Fibroblast of mammary gland (primary cell): Measurements from ENCODE around the gene SAMSN1.

Experiments
- DNase-seq: peaks from one replicate; pipeline ENCODE4 v3.0.0-alpha.2; 2010; ENCODE audit warnings: low read depth
- H3K4me3 ChIP-seq: 2 replicates; pipeline ENCODE4 v1.5.1; 2011; ENCODE audit warnings: low read depth, mild to moderate bottlenecking, low read length, moderate library complexity; ENCODE audit not compliant: control insufficient read depth
- TF ChIP-seq, protein P1 (sequence below): conservative IDR thresholded peaks from 2 replicates; pipeline ENCODE4 v1.5.1; 2011; ENCODE audit warnings: low read depth, low read length, inconsistent platforms; ENCODE audit not compliant: control insufficient read depth, insufficient read depth

The SAMSN1 gene

DNA sequence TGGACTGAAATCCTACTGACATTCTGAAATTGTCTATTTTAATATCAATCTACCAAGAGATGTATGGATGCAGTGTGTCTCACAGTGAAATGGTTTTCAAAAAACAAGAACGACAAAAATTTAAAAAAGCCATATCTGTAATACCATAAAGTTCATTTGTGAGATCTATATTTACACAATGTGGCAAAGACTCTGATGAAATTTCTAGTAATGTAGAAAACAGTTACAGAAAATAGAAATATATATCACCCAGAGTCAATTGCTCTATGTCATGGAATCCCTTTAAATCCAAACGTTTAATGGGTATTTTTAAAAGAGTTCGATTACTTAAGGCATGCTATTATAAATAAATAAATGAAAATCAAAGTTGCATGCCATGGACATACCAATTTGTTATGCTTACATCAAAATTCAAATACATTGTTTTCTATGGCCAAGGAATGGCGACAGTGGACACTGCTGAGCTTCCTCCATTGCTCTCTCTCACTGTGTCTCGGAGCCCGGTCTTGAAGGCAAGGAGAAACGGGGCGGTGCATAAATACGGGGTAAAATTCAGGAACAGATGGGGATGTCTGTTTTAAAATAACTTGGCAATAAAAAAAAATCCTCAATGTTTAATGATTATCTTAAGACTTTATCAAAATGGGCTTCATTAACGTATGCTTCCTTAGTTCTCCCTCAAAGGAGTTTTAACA, 37.0 kb upstream of the SAMSN1 start:
- TF ChIP-seq, protein P1, sequence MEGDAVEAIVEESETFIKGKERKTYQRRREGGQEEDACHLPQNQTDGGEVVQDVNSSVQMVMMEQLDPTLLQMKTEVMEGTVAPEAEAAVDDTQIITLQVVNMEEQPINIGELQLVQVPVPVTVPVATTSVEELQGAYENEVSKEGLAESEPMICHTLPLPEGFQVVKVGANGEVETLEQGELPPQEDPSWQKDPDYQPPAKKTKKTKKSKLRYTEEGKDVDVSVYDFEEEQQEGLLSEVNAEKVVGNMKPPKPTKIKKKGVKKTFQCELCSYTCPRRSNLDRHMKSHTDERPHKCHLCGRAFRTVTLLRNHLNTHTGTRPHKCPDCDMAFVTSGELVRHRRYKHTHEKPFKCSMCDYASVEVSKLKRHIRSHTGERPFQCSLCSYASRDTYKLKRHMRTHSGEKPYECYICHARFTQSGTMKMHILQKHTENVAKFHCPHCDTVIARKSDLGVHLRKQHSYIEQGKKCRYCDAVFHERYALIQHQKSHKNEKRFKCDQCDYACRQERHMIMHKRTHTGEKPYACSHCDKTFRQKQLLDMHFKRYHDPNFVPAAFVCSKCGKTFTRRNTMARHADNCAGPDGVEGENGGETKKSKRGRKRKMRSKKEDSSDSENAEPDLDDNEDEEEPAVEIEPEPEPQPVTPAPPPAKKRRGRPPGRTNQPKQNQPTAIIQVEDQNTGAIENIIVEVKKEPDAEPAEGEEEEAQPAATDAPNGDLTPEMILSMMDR, result no peak
- H3K4me3 ChIP-seq, result no peak overlapping the region
- DNase-seq, result no peak

DNA sequence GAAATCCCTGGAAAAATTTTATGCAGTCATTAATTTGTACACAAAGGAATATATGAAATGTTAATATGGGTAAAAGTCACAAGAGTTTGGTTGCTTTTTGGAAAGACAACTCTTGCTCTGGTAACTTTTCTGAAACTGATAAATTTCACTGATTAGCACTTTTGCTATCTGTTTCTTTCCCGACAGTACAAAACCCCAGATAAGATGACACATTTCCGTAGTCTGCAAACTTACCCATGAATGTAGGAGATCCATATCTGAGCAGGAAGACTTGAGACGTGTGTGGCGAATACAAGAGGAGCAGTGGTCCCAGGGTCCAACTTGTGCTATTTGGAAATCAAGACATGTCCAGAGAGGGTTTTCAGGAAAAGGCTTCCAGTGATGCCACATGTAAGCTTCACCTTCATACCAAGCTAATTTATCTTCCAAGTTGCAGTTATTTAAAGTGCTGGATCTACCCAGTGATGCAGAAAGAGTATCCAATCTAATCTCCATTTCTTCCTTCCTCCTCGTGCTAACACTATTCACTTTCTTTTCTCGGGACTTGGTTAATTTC, 35.9 kb upstream of the SAMSN1 start:
- DNase-seq, result no peak
- TF ChIP-seq, protein P1, result no peak
- H3K4me3 ChIP-seq, result no peak overlapping the region

DNA sequence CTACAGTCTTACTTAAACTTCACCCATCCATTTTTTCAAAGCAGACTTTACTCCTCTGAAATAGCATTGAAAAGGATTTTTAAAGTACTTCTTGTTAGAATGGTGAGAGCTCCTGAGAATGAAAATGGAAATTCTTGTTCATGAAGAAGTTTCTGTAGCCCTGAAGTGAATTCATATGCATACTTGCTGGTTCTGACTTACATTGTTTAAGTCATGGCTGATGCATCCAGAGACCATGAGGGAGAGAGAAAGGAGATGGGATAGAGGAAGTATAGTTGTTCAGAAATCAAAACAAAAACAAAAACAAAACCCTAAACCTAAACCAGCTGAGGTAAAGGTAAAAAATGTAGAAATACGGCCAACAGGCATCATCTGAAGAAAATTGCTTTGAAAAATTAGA, 27.1 kb upstream of the SAMSN1 start:
- TF ChIP-seq, protein P1, result no peak
- DNase-seq, result no peak
- H3K4me3 ChIP-seq, result no peak overlapping the region

DNA sequence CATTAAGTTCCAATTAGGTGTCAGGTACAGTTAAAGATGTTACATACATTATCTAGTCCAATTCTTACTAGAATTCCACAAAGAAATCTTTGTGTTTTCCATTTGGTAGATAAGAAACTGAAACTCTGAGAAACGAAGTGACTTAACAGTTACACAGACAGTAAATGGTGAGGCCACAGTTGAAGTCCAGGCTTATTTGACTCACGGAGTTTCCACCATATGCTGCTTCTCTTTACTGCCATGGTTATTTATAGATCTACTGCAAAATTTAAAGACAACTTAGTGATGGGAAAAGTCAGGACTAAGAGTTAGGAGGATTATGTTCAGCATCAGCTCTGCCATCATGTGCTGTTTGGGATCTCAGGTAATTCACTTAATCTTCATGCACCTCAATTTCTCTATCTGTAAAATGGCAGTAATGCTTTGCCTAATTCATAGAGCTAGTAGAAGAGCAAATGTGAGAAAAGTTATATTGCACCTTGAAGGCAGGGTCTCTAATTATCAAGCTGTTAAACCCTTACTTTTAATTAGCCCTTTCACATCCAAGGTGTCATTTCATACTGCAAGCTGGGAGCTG, 26.2 kb upstream of the SAMSN1 start:
- no peak overlapping the region for H3K4me3 ChIP-seq
- TF ChIP-seq, protein P1, result no peak
- no peak for DNase-seq

DNA sequence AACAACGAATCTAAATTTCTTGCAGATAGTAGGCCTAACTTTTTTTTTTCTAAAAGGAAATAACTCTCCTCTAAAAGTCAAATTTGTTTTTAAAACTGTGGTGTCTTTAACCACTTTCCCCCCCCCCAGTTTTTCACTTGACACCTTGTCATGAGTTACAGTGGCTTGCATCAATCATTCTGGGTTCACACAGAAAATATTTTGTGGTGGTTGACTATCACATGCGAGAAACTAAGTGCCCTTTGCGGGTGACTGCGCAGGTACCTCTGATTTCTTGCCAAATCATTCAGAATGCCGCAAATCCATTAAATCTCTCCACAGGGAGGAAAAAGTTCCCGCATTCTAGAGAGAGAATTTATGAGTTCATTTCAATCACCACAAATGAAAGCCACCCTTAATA, 23.8 kb upstream of the SAMSN1 start:
- TF ChIP-seq, protein P1, result no peak
- no peak for DNase-seq
- H3K4me3 ChIP-seq, result no peak overlapping the region

DNA sequence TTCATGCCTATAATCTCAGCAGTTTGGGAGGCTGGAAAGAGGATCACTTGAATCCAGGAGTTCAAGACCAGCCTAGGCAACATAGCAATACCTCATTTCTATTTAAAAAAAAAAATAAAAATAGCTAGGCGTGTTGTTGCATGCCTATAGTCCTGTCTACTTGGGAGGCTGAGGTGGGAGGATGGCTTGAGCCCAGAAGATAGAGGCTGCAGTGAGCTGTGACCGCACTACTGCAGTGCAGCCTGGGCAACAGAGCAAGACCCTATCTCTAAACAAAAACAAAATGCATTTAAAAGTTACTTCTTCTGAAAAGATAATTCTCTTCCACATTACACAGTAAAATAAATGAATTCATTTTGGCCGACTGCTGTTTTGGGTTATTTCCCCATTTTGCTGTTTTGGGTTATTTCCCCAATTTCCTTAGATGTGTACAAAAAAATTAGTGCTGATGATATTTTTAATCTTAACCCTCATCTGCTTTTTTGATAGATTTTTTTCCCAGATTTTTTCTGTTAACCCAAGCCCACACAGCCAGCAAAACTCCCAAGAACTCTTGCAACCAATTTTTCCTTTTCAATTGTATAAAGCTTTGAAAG, 23.0 kb upstream of the SAMSN1 start:
- DNase-seq, result no peak
- H3K4me3 ChIP-seq, result no peak overlapping the region
- TF ChIP-seq, protein P1, result no peak
